ENCODE measurements around the gene RINT1. TPM values are rescaled to one million over a fixed set of nuclear protein-coding genes. Genes with fewer than 3 reads are reported as not detected.

RINT1 gene
- polyA plus RNA-seq, 2 of the 4 experiments (the other 2 are of a cell fraction), result 26.3 to 34.9 TPM

GRCh38 chr7:105599551-105599950, 67.5 kb downstream of the RINT1 start:
- 53% methylated on average over 3 of the region's 3 CpGs for WGBS (ENCODE audit: missing lambda C conversion rate)
- ATAC-seq, result 0 out of 6 replicates have a peak, but pooled peaks of 1 of the 2 experiments have one; percentile 15
- TF ChIP-seq HDAC2 (IDR thresholded peaks at IDR 0.05) (no peak), REST (IDR thresholded peaks at IDR 0.05) (no peak), PBX3 (IDR thresholded peaks at IDR 0.05) (no peak), JUNB (IDR thresholded peaks at IDR 0.05) (no peak), RAD21 (conservative IDR thresholded peaks at IDR 0.05 in 1 of 2, IDR thresholded peaks at IDR 0.05 in 1 of 2) (no peak), MAX (IDR thresholded peaks at IDR 0.05) (no peak)
- H3K4me2 ChIP-seq, result no peak overlapping the region
- no peak overlapping the region for H3K4me3 ChIP-seq
- DNase-seq (ENCODE audit: low read depth in 1 of 2, low spot score in 1 of 2), result no peak
- POLR2A ChIA-PET, result no interaction called here
- H3K4me1 ChIP-seq, result no peaks in the 10 kb centered on the region
- CTCF ChIA-PET, result interaction anchor here (0.5 to 3.7 kb wide), 3 partner anchors 10 to 617 kb away, joined by 3 to 28 read pairs (median 4); no protein-coding TSS in a partner anchor
- H3K9me3 ChIP-seq, result no peaks in the 10 kb centered on the region
- no peak overlapping the region for H3K27ac ChIP-seq
- FAIRE-seq, result no peak

- ChIA-PET CTCF (interaction anchor here (1.0 to 3.7 kb wide), 2 partner anchors 11 kb away, joined by 3 to 28 read pairs; no protein-coding TSS in a partner anchor), POLR2A (no interaction called here)
- Histone ChIP-seq H3K4me3 (no peak overlapping the region), H3K4me2 (no peak overlapping the region), H3K27ac (no peak overlapping the region), H3K9me3 (no peaks in the 10 kb centered on the region), H3K4me1 (no peaks in the 10 kb centered on the region)
- WGBS (ENCODE audit: missing lambda C conversion rate), result 72% methylated on average over 14 of the region's 14 CpGs
- DNase-seq (ENCODE audit: low read depth in 1 of 2, low spot score in 1 of 2) (no peak), ATAC-seq (no peak), FAIRE-seq (no peak)
- TF ChIP-seq BHLHE40 (IDR thresholded peaks at IDR 0.05; ENCODE audit: low read depth, low read length) (no peak), CHD4 (IDR thresholded peaks at IDR 0.05; ENCODE audit: borderline replicate concordance) (no peak), RAD21 (conservative IDR thresholded peaks at IDR 0.05 in 1 of 2, IDR thresholded peaks at IDR 0.05 in 1 of 2) (no peak), ZSCAN20 (CRISPR knock-in tag; IDR thresholded peaks at IDR 0.05) (no peak), CBX8 (IDR thresholded peaks at IDR 0.05) (no peak), PHF8 (IDR thresholded peaks at IDR 0.05; ENCODE audit: borderline replicate concordance, low read depth) (no peak), CEBPB (IDR thresholded peaks at IDR 0.05) (no peak)
Measured at GRCh38 chr7:105600720-105601550, 68.9 kb downstream of the RINT1 start.

GRCh38 chr7:105602325-105603305, 70.6 kb downstream of the RINT1 start:
- ATAC-seq, result no peak
- H3K4me2 ChIP-seq, result no peak overlapping the region
- ChIA-PET CTCF (interaction anchor here (0.9 to 1.4 kb wide), 4 partner anchors 10 to 24 kb away, joined by 3 to 8 read pairs (median 4); no protein-coding TSS in a partner anchor), POLR2A (no interaction called here)
- H3K9me3 ChIP-seq, result no peaks in the 10 kb centered on the region
- no peak overlapping the region for H3K4me3 ChIP-seq
- no peak overlapping the region for H3K27ac ChIP-seq
- FAIRE-seq, result no peak
- no peaks in the 10 kb centered on the region for H3K4me1 ChIP-seq
- DNase-seq (ENCODE audit: low read depth in 1 of 2, low spot score in 1 of 2), result no peak
- 78% methylated on average over 19 of the region's 19 CpGs for WGBS (ENCODE audit: missing lambda C conversion rate)
- no peak for TF ChIP-seq ZFP36 (IDR thresholded peaks at IDR 0.05; ENCODE audit: borderline replicate concordance, partially characterized antibody)
- TF ChIP-seq MAX (IDR thresholded peaks at IDR 0.05), result no peak
- no peak for TF ChIP-seq POLR2A (IDR thresholded peaks at IDR 0.05; ENCODE audit: low read length)
